NCI-H82 (cell line): ENCODE results near the gene KIDINS220.

Experiments used
- DNase-seq: peaks from one replicate; lab custom pipeline; 2025; lab: John Stamatoyannopoulos, UW

The KIDINS220 gene

DNA sequence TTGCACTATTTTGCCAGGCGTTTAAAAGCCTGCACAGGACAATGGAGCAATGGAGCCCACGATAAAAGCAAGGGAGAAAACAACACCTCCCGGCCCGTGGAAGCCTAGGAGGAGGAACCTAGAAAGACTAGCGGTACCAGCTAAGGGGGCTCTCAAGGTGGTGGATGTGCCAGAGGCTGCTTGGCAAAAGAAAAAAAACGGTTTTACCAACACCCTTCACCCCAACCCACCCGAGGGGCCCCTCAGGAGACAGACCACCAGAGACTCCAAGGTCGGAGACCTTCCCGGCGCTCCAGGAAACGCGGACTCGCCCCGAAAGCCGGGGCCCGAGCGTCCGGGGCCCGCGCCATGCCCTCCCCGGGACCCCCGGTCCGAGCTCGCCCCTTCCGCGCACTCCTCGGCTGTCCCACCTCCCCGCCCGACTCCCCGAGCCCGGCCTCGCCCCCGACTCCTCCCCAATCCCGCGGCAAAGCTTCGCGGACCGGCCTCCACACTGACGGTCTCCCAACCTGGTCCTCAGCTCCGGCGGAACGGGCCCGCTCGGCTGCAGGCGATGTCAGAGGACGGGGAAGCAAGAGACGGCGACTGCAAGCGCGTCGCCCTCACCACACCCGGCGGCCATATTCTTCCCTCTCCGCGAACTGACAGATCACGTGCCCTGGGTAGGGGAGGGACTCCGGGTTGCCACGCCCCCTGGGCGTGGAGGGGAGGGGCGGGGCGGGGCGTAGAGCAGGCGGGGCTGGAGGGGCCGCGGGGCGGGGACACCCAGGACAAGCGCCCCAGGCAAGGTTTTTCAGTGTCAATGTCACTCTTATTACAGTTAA lies at the start of gene KIDINS220:
KIDINS220 (minus strand) TSS at position 643 of the 824 bp plus-strand sequence. CDS start 10,520 bp downstream, outside the sequence.
- DNase-seq, result peak; percentile 89

- no peak for DNase-seq
Measured at GRCh38 chr2:8886876-8887275, 49.5 kb upstream of the KIDINS220 start.

DNA sequence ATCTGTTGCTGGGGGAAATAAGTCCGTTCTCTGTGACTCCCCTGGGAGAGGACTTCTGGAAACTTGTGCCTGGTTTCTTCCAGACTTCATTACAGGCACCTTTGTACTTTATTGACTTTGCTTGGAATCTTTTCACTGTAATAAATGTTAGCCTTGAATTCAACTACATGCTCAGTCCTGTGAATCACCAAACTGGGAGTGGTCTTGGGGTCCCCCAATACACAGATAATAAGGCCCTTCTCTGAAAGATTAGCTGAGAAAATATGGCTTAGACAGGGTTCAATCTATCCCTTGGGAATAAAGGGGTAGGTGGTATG lies 48.7 kb upstream of the KIDINS220 start:
- DNase-seq, result no peak

- peak; percentile 17 for DNase-seq
Measured at GRCh38 chr2:8885449-8886201, 48.2 kb upstream of the KIDINS220 start.

DNA sequence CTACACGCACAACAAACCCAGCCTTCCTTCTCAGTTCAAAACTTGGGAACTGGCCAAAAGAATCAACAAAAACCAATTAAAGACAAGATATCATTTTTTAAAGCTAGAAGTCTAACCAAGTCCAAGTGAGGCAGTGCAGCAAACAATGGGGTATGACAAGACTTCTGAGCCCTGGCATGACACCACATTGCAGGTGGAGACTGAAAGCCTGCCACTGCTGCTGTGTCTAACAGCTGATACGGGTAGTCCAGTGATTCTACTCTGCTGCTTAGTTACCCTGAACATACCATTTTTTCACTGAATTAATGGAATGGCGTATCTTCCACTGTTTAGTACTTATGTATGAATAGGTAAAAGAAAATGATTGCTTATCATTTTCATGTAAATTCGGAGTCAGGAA lies 47.4 kb upstream of the KIDINS220 start:
- no peak for DNase-seq

GRCh38 chr2:8882094-8882493 lies 44.7 kb upstream of the KIDINS220 start:
- peak; percentile 49 for DNase-seq

- no peak for DNase-seq
Measured at GRCh38 chr2:8877894-8878293, 40.5 kb upstream of the KIDINS220 start.

- no peak for DNase-seq
Measured at GRCh38 chr2:8877332-8877731, 39.9 kb upstream of the KIDINS220 start.

DNA sequence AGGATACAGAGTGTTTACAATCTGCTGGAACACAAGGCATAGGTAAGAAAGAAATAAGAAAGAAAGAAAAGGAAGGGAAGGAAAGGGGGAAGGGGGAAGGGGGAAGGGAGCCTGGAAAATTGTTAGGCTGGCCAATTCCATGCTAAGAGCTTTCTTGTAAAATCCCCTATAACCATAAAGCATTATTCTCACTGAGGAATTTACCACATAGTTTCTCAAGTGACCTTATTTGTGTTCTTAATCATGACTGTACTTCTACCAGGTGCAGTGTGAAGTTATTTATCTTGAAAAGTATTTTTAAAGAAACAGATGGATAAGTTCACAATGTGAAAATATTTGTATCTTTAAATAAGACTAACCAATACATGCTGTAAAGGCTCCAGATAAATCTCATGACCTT lies 39.2 kb upstream of the KIDINS220 start:
- DNase-seq, result no peak

- DNase-seq, result peak; percentile 75
Measured at GRCh38 chr2:8872821-8873432, 35.5 kb upstream of the KIDINS220 start.

DNA sequence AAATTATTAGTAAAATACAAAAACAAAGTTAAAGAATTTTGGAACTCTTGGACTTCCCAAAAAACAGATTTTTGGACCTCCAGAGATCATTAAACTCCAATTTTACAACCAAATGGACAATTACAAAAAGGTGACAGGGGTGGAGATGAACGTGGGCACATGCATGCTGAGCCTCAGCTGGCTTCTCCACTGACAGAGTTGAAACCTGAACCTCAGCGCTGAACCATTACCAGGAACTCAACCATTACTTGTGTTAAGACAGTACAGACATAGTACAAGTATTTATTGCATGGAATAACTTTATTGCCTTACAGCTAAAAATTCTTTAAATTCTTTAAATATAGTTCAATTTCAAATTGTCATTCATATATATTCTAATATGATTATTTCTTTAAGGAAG lies 33.0 kb upstream of the KIDINS220 start:
- no peak for DNase-seq

DNA sequence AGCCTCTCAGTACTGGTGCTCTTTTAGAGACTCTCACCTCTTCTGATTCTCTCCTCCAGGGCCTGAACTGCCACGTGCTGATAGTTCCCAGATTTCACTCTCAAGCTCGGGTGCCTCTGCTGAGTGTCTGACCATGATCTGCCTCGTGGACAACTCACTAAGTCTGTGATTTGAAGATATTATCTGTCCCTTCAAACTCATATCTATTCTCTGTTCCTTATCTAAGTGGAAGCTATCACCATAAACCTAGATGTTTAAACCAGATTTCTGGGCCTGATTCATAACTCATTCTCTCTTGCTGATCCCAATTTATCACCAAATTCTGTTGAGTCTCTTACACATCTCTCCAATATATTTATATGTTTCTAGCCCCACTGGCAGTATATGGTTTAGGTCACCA lies 29.9 kb upstream of the KIDINS220 start:
- DNase-seq, result no peak

DNA sequence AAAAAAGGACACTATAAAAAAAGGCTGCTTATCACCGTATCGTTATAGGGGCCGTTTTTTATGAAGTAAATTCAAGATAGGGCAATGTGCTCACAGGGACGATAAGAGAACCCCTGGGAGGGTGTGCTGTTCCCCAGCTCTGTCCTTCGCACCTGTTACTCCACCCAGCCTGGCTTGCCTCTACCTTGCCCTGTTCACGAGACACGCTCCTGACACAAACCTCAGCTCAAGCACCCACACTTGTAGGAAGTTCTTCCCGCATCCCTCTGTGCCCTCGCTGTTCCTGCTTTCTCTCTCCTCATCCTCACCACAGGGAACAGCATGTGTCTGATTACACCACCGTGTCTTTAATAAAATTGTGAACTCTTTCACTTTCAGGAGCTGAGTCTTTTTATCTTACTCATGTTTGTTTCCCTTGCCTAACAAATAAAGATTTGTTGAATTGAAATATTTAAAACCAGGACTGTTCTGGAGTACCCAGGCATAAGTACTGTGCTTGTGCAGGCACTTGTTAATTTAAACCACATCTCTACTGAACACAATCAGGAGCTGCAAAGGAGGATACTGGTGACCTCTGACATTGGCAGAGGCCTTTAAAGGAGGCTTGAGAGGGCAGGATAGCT lies 26.0 kb upstream of the KIDINS220 start:
- no peak for DNase-seq

DNA sequence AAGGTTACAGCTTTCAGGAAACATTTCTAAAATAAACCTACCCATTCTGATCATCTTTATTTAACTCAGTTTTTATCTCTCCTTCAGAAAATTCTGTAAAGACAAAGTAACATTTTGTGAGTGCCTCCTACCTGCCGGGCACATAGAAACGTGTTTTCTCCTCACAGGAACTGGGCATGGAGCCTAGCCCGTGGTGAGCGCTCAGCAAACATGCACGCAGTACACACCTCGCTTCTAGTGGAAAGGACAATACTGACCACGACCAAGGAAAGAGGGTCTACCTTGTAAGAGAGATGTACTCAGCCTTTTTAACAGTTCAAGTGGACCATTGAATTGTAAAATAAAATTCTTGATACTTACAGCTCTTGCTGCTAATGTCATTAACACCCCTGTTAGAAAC lies 24.8 kb upstream of the KIDINS220 start:
- no peak for DNase-seq

DNA sequence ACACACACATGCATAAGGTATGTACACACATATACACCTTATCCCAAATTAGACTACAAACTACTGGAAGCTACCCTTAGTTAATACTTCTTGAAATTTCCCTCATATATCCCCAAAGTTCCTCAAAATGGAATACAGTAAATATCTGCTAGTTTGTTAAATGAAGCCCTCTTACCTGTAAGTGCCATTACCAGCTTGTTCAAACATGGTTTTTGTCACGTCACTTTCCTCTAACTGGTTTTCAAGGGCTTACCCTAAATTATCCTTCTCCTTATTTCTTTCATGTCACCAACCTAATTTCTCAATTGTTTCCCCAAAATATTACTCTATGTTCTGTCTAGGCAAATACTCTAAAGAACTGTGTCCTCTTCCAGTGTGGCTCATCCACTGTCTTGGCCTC lies 24.4 kb upstream of the KIDINS220 start:
- no peak for DNase-seq

GRCh38 chr2:8860239-8860638 lies 22.8 kb upstream of the KIDINS220 start:
- DNase-seq, result no peak

DNA sequence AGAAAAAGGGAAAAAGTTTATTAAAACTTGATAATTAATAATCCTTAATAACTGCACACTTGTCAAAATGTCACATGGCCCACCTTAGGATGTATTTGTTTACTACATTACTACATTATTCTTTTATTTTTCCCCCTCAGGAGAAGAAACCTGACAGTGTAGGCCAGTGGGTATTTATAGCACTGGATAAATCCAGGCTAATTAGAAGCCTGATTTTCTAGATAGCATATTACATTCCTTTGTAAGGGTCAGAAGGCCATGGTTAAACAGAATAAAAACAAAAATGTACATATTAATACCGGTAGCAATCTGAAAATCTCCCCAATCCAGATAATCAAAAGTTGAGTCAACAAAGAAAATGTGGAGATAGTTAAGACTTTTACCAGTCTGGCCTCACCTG lies 21.5 kb upstream of the KIDINS220 start:
- no peak for DNase-seq

DNA sequence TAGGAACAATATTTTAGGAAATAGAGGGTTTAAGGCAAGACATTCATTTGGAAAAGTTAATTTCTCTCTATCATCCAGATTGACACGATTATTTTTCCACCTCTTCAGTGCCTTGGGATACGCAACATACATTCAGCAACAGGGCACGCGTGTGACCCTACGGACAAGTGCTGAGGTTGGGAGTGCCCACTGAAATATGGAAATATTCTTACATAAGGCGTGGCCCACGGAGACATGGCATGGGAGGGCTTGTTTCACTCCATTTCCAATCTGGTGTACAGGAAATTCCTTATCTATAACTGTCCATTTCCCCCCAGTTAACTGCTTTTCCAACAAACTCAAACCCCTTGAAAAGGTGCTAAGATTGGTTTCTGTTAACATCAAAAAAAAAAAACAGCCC lies 20.9 kb upstream of the KIDINS220 start:
- no peak for DNase-seq

DNA sequence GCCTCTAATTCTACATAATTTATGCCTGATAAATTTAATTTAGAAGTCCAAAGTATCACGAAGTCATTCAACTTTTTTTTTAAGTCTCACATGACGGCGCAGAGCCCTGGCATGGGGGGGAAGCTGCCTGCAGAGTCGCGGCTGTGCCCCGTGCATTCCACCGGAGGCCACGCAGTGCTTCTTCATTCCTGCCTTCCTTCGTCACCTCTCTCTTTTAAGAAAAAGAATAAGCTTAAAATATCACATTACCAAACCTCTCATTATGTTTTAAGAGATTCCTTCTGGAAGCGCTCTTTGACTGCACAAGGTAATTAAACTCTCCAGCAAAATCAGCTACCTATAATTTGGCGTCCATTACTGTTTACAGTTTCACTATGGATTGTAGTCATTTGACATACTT lies 20.3 kb upstream of the KIDINS220 start:
- DNase-seq, result no peak

DNA sequence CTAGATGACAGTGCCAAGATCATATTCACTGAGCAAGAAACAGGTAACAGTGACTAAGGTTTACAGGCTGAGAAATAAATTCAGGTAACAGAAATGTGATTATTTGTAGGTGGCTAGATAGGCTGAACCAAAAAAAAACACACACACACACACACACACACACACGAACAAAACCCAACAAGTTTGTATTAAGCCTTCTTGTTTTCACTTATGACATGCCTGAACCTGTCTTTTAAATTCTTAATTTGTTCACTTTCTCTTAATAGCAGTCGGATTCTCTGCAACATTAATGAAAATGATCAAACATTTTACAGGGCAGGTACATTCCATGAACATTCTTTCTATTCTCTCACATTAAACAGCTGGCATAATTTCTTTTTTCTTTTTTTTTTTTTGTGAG lies 18.8 kb upstream of the KIDINS220 start:
- no peak for DNase-seq

- no peak for DNase-seq
Measured at GRCh38 chr2:8855010-8855409, 17.6 kb upstream of the KIDINS220 start.

- DNase-seq, result no peak
Measured at GRCh38 chr2:8853426-8853825, 16.0 kb upstream of the KIDINS220 start.
